Stomach (tissue), 9 donors: ENCODE measurements around the gene QRFP. TPM values are rescaled to one million over a fixed set of nuclear protein-coding genes. Genes with fewer than 3 reads are reported as not detected.

Experiments
- DNase-seq, 2 donors: peaks; one replicate each; pipeline versions ENCODE4 v3.0.0 to v3.0.0-alpha.2; 2013 to 2019
- H3K27ac ChIP-seq, 5 donors: fragments of 200-600 bp in 4 of 5; sonication (generic) in 4 of 5; one replicate each; pipeline ENCODE4 v1.5.1; 2013 to 2019; ENCODE audit warnings: mild to moderate bottlenecking in 1 of 5, moderate library complexity in 1 of 5
- H3K27me3 ChIP-seq, 3 donors: fragments of 200-600 bp; sonication (generic); one replicate each; pipeline ENCODE4 v1.5.1; 2017 to 2019; ENCODE audit warnings: mixed run types in 1 of 3
- H3K36me3 ChIP-seq, 4 donors: fragments of 200-600 bp; sonication (generic); 1 replicate in 3 of 4; 2 replicates in 1 of 4; pipeline ENCODE4 v1.5.1; 2016 to 2019
- H3K4me1 ChIP-seq, 4 donors: fragments of 200-600 bp; sonication (generic); one replicate each; pipeline ENCODE4 v1.5.1; 2016 to 2019
- H3K4me3 ChIP-seq, 4 donors: fragments of 200-600 bp; sonication (generic) in 3 of 4; one replicate each; pipeline ENCODE4 v1.5.1; 2016 to 2019; ENCODE audit warnings: mild to moderate bottlenecking in 1 of 4
- H3K9me3 ChIP-seq, 4 donors: fragments of 200-600 bp; sonication (generic); one replicate each; pipeline ENCODE4 v1.5.1; 2016 to 2019
- EP300 ChIP-seq: sonication (generic); formaldehyde crosslinking; IDR thresholded peaks from one replicate; pipeline ENCODE4 v1.6.1; 2017; ENCODE audit warnings: antibody characterized with exemption
- POLR2A ChIP-seq, 4 donors: fragments of 450-650 bp; IDR thresholded peaks; one replicate each; pipeline ENCODE4 v1.6.1; 2016; ENCODE audit warnings: antibody characterized with exemption in 4 of 4, control low read depth in 2 of 4, mild to moderate bottlenecking in 1 of 4, moderate library complexity in 1 of 4
- POLR2AphosphoS5 ChIP-seq, 3 donors: sonication (generic); formaldehyde crosslinking; IDR thresholded peaks; one replicate each; pipeline ENCODE4 v1.6.1; 2016; ENCODE audit warnings: antibody characterized with exemption in 3 of 3
- WGBS, 5 donors: extraction: QIAGEN DNeasy Blood & Tissue Kit in 3 of 5; methylation state at CpG; one replicate each; pipeline versions ENCODE4 v1.1.5 to v1.1.7; 2013 to 2018; 5-methylcytosine and 5-hydroxymethylcytosine counted together
- intact Hi-C: fragments of 100-400 bp; cut with DNase I; formaldehyde crosslinking; loops from one replicate; pipeline ENCODE4 v1.15.1; 2023; ENCODE audit warnings: low total_unique reads
- polyA plus RNA-seq, 3 donors: library from polyadenylated mRNA; stranded (reverse); fragments of 200-250 nt; gene quantifications; one replicate each; pipeline ENCODE4 v1.2.3, GENCODE V29; 2013
- total RNA-seq, 5 donors: library from RNA; depleted of rRNA; stranded (reverse); fragments of >200 nt; gene quantifications; one replicate each; pipeline versions ENCODE4 v1.1.0 to v1.2.3, GENCODE V29; 2014 to 2016
- TF ChIP-seq, protein P1 (sequence below), 7 experiments: fragments of 450-650 bp in 4 of 7; fragments of 200-600 bp in 3 of 7; sonication (generic) in 3 of 7; IDR thresholded peaks; one replicate each; pipeline ENCODE4 v1.5.1; 2016 to 2019; ENCODE audit warnings: antibody characterized with exemption in 7 of 7, control low read depth in 2 of 7, mild to moderate bottlenecking in 1 of 7
- donor health status: healthy with polysubstance abuse.
- donor health status: Bipolar disorder and iron deficiency.
- donor health status: healthy.

QRFP gene
- total and polyA plus RNA-seq, 8 donors: not detected

DNA sequence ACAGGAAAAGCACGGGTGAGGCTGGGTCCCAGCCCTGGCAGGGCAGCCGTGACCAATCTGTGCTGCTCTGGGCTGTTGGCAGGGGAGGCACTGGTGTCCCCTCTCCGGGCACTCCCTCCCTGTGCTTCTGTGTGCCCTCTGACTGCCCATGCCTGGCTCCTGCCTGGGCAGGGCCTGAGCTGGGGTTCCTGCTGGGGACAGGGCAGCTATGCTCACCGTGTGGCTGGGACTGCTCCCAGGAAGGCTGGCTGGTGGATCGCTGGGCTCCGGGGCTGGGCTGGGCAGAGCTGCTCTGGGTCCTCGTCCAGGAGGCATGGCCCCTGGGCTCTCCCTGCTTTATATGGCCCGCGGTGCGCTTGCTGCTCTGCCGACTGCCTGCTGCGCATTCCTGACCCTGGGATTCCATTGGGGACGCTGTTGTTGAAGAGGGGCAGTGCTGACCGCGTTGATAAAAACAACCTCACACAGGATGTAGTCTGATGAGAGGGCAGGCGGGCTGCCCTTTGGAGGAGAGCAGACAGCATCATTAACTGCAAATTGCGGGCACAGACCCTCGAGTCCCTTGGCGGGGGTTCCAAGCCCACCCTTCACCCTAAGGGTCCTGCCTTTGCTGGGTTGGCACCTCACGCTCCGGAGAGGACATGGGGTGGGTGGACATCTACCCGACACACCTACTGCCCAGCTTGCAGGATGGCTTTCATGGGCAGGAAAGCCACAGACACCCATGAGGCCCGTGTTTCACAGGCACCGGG is 955 bp downstream of the QRFP start:
- Histone ChIP-seq H3K27me3 (peaks cover 0 to 35% (median 17%) of the 10 kb centered on the region in 3 donors), H3K27ac (peak overlapping the region in 1 of 5 donors; percentile 51), H3K4me3 (no peak overlapping the region), H3K36me3 (peaks cover 11 to 34% (median 31%) of the 10 kb centered on the region in 4 donors), H3K9me3 (no peaks in the 10 kb centered on the region), H3K4me1 (peaks cover 18 to 54% (median 36%) of the 10 kb centered on the region in 4 donors)
- no peak for DNase-seq
- TF ChIP-seq POLR2AphosphoS5 (IDR thresholded peaks at IDR 0.05): no peak
- TF ChIP-seq POLR2A (IDR thresholded peaks at IDR 0.05): no peak
- TF ChIP-seq EP300: no peak
- TF ChIP-seq, protein P1, sequence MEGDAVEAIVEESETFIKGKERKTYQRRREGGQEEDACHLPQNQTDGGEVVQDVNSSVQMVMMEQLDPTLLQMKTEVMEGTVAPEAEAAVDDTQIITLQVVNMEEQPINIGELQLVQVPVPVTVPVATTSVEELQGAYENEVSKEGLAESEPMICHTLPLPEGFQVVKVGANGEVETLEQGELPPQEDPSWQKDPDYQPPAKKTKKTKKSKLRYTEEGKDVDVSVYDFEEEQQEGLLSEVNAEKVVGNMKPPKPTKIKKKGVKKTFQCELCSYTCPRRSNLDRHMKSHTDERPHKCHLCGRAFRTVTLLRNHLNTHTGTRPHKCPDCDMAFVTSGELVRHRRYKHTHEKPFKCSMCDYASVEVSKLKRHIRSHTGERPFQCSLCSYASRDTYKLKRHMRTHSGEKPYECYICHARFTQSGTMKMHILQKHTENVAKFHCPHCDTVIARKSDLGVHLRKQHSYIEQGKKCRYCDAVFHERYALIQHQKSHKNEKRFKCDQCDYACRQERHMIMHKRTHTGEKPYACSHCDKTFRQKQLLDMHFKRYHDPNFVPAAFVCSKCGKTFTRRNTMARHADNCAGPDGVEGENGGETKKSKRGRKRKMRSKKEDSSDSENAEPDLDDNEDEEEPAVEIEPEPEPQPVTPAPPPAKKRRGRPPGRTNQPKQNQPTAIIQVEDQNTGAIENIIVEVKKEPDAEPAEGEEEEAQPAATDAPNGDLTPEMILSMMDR (IDR thresholded peaks at IDR 0.05): no peak
- intact Hi-C loops: no loop called here
- 41 to 74% (median 52%) methylated on average over 6 to 24 of the region's 24 CpGs for WGBS, 5 donors

DNA sequence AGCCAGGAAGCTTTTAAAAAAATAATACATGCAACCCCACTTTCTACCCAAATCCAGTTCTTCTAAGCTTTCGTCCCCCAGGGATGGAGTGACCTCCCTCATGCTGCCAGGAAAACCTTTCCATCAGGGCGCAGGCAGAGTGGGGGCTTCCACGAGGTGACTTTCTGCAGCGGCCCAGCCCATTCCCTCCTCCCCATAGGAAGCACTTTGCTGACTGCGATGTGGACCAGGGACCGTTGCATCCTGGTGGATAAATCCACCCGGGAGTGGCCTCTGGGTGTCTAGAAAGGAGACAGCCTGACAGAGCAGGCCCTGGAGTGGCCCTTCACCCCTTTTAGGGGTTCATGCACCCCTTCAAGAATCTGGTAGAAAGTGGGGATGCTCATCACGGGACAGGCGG is 1.6 kb downstream of the QRFP start:
- intact Hi-C loops: no loop called here
- H3K4me1 ChIP-seq: peaks cover 18 to 54% (median 36%) of the 10 kb centered on the region in 4 donors
- peak overlapping the region in 1 of 5 donors; percentile 51 for H3K27ac ChIP-seq
- DNase-seq: no peak
- peaks cover 0 to 28% (median 14%) of the 10 kb centered on the region in 3 donors for H3K27me3 ChIP-seq
- H3K36me3 ChIP-seq: peaks cover 16 to 40% (median 38%) of the 10 kb centered on the region in 4 donors
- 68 to 79% (median 71%) methylated on average over 7 to 9 of the region's 9 CpGs for WGBS, 5 donors
- H3K9me3 ChIP-seq: no peaks in the 10 kb centered on the region
- TF ChIP-seq, protein P1 (IDR thresholded peaks at IDR 0.05): no peak
- TF ChIP-seq POLR2AphosphoS5 (IDR thresholded peaks at IDR 0.05) (no peak), EP300 (no peak), POLR2A (IDR thresholded peaks at IDR 0.05) (no peak)
- no peak overlapping the region for H3K4me3 ChIP-seq

DNA sequence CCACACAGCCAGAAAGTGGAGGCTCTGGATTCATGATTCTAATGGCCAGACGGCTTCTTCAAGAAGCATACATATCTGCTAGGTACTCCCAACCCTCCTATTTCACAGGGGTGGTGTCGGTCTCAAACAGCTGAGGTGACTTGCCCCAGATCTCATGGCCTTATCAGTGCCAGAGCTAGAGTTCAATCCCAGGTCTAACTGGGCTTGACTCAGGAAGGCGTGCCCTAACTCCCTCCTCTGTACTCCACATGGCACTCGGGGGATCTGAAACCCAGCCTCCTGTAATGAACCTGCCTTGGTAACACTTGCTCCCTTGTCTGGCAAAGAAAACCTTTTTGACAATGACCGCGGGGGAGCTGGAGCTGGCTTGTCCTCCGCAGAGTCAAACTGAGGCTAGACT is 2.1 kb downstream of the QRFP start:
- TF ChIP-seq, protein P1 (IDR thresholded peaks at IDR 0.05): no peak
- TF ChIP-seq POLR2A (IDR thresholded peaks at IDR 0.05): no peak
- TF ChIP-seq EP300: no peak
- TF ChIP-seq POLR2AphosphoS5 (IDR thresholded peaks at IDR 0.05): no peak
- peaks cover 0 to 23% (median 11%) of the 10 kb centered on the region in 3 donors for H3K27me3 ChIP-seq
- peak overlapping the region in 1 of 5 donors; percentile 51 for H3K27ac ChIP-seq
- H3K36me3 ChIP-seq: peaks cover 20 to 45% (median 43%) of the 10 kb centered on the region in 4 donors
- H3K4me1 ChIP-seq: peaks cover 18 to 54% (median 36%) of the 10 kb centered on the region in 4 donors
- H3K4me3 ChIP-seq: no peak overlapping the region
- 49 to 61% (median 57%) methylated on average over 6 to 7 of the region's 7 CpGs for WGBS, 5 donors
- peak in 1 of 2 donors; percentile 42 for DNase-seq
- no peaks in the 10 kb centered on the region for H3K9me3 ChIP-seq
- intact Hi-C loops: no loop called here

DNA sequence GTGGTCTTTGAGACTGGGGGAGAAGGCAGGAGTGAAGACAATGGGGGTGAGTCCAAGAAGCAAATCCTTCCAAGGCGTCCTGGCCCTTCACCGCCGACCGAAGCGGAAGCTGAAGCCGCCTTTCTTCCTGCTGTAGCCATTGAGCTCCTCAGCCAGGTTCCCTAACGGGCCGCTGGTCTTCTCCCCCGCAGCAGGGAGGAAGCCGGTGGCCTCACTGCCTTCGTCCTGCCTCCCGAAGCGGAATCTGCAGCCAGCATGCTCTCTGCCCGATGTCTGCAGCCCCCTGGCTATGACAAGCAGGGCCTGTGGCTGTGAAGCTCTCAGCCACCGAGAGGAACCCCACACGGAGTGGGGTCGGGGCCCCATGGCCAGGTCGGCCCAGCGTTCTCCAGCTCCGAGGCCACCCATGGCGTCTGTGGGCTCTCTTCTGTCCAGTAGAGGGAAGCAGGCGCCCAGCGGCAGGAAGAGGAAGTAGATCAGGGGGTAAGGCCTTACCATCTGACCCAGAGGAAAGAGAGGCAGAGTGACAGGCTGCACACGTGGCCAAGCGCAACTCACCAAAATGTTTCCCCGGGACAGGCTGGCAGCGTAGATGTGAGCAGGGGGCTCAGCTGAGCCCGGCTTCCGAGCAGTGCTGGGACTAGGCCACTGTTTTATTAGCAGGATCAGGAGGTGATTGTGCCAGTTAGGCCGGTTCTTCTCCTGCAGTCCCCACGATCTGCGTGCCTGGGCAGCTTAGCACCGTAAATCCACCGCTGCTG is 3.1 kb downstream of the QRFP start:
- peaks cover 26 to 55% (median 53%) of the 10 kb centered on the region in 4 donors for H3K36me3 ChIP-seq

More for the DNA sequence above, 3.1 kb downstream of the QRFP start:
- H3K4me1 ChIP-seq: peaks cover 18 to 48% (median 35%) of the 10 kb centered on the region in 4 donors
- 68 to 75% (median 71%) methylated on average over 27 to 34 of the region's 34 CpGs for WGBS, 5 donors
- TF ChIP-seq POLR2AphosphoS5 (IDR thresholded peaks at IDR 0.05) (peak in 1 of 3 donors; percentile 52), EP300 (no peak)
- TF ChIP-seq, protein P1 (IDR thresholded peaks at IDR 0.05): peak in 1 of 7 experiments; percentile 35
- H3K4me3 ChIP-seq: no peak overlapping the region
- peaks cover 0 to 16% (median 6%) of the 10 kb centered on the region in 3 donors for H3K27me3 ChIP-seq
- peak overlapping the region in 2 of 5 donors; percentile 51 to 55 for H3K27ac ChIP-seq
- DNase-seq: peak; percentile 40 to 49
- no peaks in the 10 kb centered on the region for H3K9me3 ChIP-seq
- intact Hi-C loops: no loop called here
